Sigmoid colon (tissue), 4 donors: ENCODE results near the gene GRAP.

Source experiments
- POLR2A ChIP-seq, 2 donors: fragments of 450-650 bp; IDR thresholded peaks; one replicate each; pipeline ENCODE4 v1.6.1; 2016; ENCODE audit warnings: antibody characterized with exemption in 2 of 2, mild to moderate bottlenecking in 2 of 2, moderate library complexity in 2 of 2
- POLR2AphosphoS5 ChIP-seq, 4 donors: sonication (generic); formaldehyde crosslinking; IDR thresholded peaks; one replicate each; pipeline ENCODE4 v1.6.1; 2017; ENCODE audit warnings: antibody characterized with exemption in 4 of 4
- TF ChIP-seq, protein P1 (sequence below), 4 experiments: fragments of 450-650 bp in 3 of 4; fragments of 200-600 bp in 1 of 4; IDR thresholded peaks; one replicate each; pipeline ENCODE4 v1.5.1; 2016 to 2019; ENCODE audit warnings: antibody characterized with exemption in 4 of 4, mild to moderate bottlenecking in 3 of 4, moderate library complexity in 2 of 4

DNA sequence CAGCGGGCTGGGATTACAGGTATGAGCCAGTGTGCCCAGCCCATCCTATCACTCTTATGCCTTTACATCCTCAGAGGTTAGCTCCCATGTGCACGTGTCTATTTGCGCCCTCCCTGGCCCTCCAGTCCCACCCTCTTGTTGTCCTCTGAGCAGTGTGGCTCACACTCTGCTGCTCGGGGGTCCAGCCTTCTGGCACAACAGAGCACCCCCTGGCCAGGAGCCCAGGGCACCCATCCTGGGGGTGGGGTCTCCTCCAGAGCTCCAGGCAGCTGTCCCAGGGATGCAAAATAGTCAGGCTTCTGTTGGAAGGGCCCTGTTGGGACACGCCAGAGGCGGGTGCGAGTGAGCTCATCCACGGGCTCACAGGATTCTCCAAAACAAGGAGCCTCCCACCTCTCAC lies 30.5 kb downstream of the GRAP start:
- TF ChIP-seq, protein P1, sequence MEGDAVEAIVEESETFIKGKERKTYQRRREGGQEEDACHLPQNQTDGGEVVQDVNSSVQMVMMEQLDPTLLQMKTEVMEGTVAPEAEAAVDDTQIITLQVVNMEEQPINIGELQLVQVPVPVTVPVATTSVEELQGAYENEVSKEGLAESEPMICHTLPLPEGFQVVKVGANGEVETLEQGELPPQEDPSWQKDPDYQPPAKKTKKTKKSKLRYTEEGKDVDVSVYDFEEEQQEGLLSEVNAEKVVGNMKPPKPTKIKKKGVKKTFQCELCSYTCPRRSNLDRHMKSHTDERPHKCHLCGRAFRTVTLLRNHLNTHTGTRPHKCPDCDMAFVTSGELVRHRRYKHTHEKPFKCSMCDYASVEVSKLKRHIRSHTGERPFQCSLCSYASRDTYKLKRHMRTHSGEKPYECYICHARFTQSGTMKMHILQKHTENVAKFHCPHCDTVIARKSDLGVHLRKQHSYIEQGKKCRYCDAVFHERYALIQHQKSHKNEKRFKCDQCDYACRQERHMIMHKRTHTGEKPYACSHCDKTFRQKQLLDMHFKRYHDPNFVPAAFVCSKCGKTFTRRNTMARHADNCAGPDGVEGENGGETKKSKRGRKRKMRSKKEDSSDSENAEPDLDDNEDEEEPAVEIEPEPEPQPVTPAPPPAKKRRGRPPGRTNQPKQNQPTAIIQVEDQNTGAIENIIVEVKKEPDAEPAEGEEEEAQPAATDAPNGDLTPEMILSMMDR (IDR thresholded peaks at IDR 0.05), result no peak
- TF ChIP-seq POLR2AphosphoS5 (IDR thresholded peaks at IDR 0.05), result no peak
- no peak for TF ChIP-seq POLR2A (IDR thresholded peaks at IDR 0.05)
